CD4-positive, alpha-beta T cell (primary cell): ENCODE results near the gene BANP. TPM values are rescaled to one million over a fixed set of nuclear protein-coding genes. Genes with fewer than 3 reads are reported as not detected.
"Not testable (repeated sequence)": the region's sequence is repeated elsewhere in the genome, so short reads cannot be mapped to it uniquely, and the experiment has no call there.

Experiments
- ATAC-seq: fragments of 200-7000 bp; cut with Tn5 transposase; one replicate; pipeline ENCODE4 v1.10.0; 2022; ENCODE audit warnings: mild to moderate bottlenecking; ENCODE audit not compliant: poor library complexity
- CTCF ChIA-PET: fragments of 350-600 bp; sonication (Branson Sonifier 250); formaldehyde crosslinking; loops from one replicate; lab custom pipeline; 2021; ENCODE audit warnings: antibody characterized with exemption, inconsistent platforms; lab: Charles Lee
- POLR2A ChIA-PET: fragments of 350-600 bp; sonication (Branson Sonifier 250); formaldehyde crosslinking; loops from one replicate; lab custom pipeline; 2021; ENCODE audit warnings: antibody characterized with exemption, inconsistent platforms; lab: Charles Lee
- DNase-seq, 14 experiments: peaks; one replicate each; pipeline ENCODE4 v3.0.0-alpha.2; 2013 to 2020; ENCODE audit warnings: mixed read lengths in 2 of 14
- H3K27ac ChIP-seq, 2 donors: one replicate each; pipeline versions ENCODE4 v1.5.1 to v1.7.0; 2013; ENCODE audit warnings: low read length in 2 of 2, low read depth in 1 of 2, mild to moderate bottlenecking in 1 of 2
- H3K27me3 ChIP-seq, 2 experiments: 1 replicate in 1 of 2; 2 replicates in 1 of 2; pipeline versions ENCODE4 v1.6.1 to v1.7.0; 2013; ENCODE audit warnings: low read length in 2 of 2, control low read depth in 1 of 2, mild to moderate bottlenecking in 1 of 2, moderate library complexity in 1 of 2; ENCODE audit not compliant: insufficient read depth in 2 of 2, control insufficient read depth in 1 of 2
- H3K36me3 ChIP-seq: one replicate; pipeline ENCODE4 v1.6.1; 2013; ENCODE audit warnings: low read length, control low read depth; ENCODE audit not compliant: insufficient read depth
- H3K4me1 ChIP-seq: one replicate; pipeline ENCODE4 v1.6.1; 2013; ENCODE audit warnings: low read length, control low read depth; ENCODE audit not compliant: insufficient read depth
- H3K4me3 ChIP-seq: one replicate; pipeline ENCODE4 v1.5.1; 2013; ENCODE audit warnings: mild to moderate bottlenecking, low read length, moderate library complexity
- H3K9me3 ChIP-seq, 2 experiments: 1 replicate in 1 of 2; 2 replicates in 1 of 2; pipeline versions ENCODE4 v1.6.1 to v1.7.0; 2013; ENCODE audit warnings: low read length in 2 of 2, mild to moderate bottlenecking in 2 of 2, control low read depth in 1 of 2, moderate library complexity in 1 of 2; ENCODE audit not compliant: control insufficient read depth in 1 of 2, insufficient read depth in 1 of 2
- H3K27ac Mint-ChIP-seq: one replicate; pipeline ENCODE4 v1.8.0; 2020; ENCODE audit warnings: mixed read lengths
- H3K27me3 Mint-ChIP-seq: one replicate; pipeline ENCODE4 v1.8.0; 2021; ENCODE audit warnings: mixed read lengths
- H3K36me3 Mint-ChIP-seq: one replicate; pipeline ENCODE4 v1.8.0; 2021; ENCODE audit warnings: low read depth, mixed read lengths
- H3K4me1 Mint-ChIP-seq: one replicate; pipeline ENCODE4 v1.8.0; 2021; ENCODE audit warnings: low read depth, mixed read lengths
- H3K4me3 Mint-ChIP-seq: one replicate; pipeline ENCODE4 v1.8.0; 2020; ENCODE audit warnings: mild to moderate bottlenecking, mixed read lengths
- H3K9me3 Mint-ChIP-seq: one replicate; pipeline ENCODE4 v1.8.0; 2020; ENCODE audit warnings: mixed read lengths
- intact Hi-C, 2 experiments: fragments of 100-400 bp; cut with DNase I in 1 of 2; cut with micrococcal nuclease in 1 of 2; formaldehyde crosslinking; loops; one replicate each; pipeline versions ENCODE4 v1.15.1 to v1.9.0; 2023 to 2025; cut with DNase I, micrococcal nuclease
- total RNA-seq, 174 experiments: library from RNA in 2 of 174; stranded (reverse) in 2 of 174; gene quantifications; one replicate each; pipeline ENCODE4 v1.2.3 and lab custom pipeline; 2021 to 2026
- TF ChIP-seq, protein P1 (sequence below): fragments of 200-600 bp; IDR thresholded peaks from one replicate; pipeline ENCODE4 v1.8.0; 2022; ENCODE audit warnings: antibody characterized with exemption, mild to moderate bottlenecking

BANP gene
- total RNA-seq, 2 experiments from 2014 or later, result 57.5 to 58.6 TPM

DNA sequence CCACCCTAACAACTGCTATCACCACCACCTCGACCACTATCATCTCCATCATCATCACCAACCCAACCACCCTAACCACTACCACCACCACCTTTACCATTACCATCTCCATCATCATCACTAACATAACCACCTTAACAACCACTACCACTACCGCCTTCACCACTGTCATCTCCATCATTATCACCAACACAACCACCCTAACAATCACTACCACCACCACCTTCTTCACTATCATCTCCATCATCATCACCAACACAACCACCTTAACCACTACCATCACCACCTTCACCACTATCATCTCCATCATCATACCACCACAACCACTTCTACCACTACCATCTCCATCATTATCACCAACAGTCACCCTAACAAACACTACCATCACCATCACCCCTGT is 101.4 kb downstream of the BANP start:
- DNase-seq (no peak), ATAC-seq (no peak)
- Mint-ChIP-seq H3K9me3 (no peaks in the 10 kb centered on the region), H3K4me3 (no peak overlapping the region), H3K36me3 (peaks cover 44% of the 10 kb centered on the region), H3K4me1 (no peaks in the 10 kb centered on the region), H3K27me3 (no peaks in the 10 kb centered on the region), H3K27ac (no peak overlapping the region)
- Histone ChIP-seq H3K4me3 (no peak overlapping the region), H3K4me1 (no peaks in the 10 kb centered on the region), H3K27me3 (no peaks in the 10 kb centered on the region), H3K36me3 (peaks cover 38% of the 10 kb centered on the region), H3K9me3 (peaks cover 0 to 5% of the 10 kb centered on the region in 2 experiments), H3K27ac (no peak overlapping the region)
- intact Hi-C loops, result no loop called here
- CTCF ChIA-PET, result no interaction called here
- TF ChIP-seq, protein P1, sequence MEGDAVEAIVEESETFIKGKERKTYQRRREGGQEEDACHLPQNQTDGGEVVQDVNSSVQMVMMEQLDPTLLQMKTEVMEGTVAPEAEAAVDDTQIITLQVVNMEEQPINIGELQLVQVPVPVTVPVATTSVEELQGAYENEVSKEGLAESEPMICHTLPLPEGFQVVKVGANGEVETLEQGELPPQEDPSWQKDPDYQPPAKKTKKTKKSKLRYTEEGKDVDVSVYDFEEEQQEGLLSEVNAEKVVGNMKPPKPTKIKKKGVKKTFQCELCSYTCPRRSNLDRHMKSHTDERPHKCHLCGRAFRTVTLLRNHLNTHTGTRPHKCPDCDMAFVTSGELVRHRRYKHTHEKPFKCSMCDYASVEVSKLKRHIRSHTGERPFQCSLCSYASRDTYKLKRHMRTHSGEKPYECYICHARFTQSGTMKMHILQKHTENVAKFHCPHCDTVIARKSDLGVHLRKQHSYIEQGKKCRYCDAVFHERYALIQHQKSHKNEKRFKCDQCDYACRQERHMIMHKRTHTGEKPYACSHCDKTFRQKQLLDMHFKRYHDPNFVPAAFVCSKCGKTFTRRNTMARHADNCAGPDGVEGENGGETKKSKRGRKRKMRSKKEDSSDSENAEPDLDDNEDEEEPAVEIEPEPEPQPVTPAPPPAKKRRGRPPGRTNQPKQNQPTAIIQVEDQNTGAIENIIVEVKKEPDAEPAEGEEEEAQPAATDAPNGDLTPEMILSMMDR, result no peak
- POLR2A ChIA-PET, result no interaction called here

DNA sequence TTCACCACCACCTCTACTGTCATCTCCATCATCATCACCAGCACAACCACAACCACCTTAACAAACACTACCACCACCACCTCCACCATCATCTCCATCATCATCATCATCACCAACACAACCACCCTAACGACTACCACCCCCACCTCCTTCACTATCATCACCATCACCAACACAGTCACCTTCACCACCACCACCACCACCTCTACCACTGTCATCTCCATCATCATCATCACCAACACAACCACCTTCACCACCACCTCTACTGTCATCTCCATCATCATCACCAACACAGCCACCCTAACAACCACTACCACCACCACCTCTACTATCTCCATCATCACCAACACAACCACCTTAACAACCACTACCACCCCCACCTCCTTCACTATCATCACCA is 102.2 kb downstream of the BANP start:
- H3K4me1 Mint-ChIP-seq, CTCF ChIA-PET, ATAC-seq, H3K4me3 ChIP-seq, H3K27ac ChIP-seq, H3K4me3 Mint-ChIP-seq, H3K27ac Mint-ChIP-seq, H3K27me3 ChIP-seq, DNase-seq, H3K9me3 ChIP-seq, H3K9me3 Mint-ChIP-seq, intact Hi-C loops, H3K27me3 Mint-ChIP-seq, H3K4me1 ChIP-seq, POLR2A ChIA-PET: not testable (repeated sequence)
- peaks cover 42% of the 10 kb centered on the region for H3K36me3 Mint-ChIP-seq
- H3K36me3 ChIP-seq, result peaks cover 42% of the 10 kb centered on the region

DNA sequence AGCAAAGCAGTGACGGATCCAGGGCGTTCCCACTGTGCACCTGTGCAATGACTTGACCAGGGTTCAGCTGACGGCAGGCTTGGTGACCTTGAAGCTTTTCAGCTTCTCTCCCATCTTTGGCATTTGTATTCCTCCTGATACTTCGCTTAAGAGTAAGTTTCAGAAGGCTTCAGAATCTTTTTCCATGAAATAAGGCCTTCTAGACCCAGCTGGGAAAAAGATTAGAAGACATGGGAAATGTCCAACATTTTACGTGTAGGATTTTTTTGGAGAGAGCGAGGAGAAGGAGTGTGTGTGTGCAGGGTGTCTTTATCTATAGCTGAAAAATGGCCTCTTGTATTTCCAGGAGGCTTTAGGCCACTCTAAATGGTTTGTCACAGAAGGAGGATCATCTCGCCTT is 104.1 kb downstream of the BANP start:
- no peak overlapping the region for H3K4me3 ChIP-seq
- H3K4me1 ChIP-seq, result no peaks in the 10 kb centered on the region
- DNase-seq (no peak), ATAC-seq (no peak)
- no peaks in the 10 kb centered on the region for H3K9me3 Mint-ChIP-seq
- no peaks in the 10 kb centered on the region for H3K27me3 ChIP-seq
- TF ChIP-seq, protein P1, result no peak
- ChIA-PET POLR2A (no interaction called here), CTCF (no interaction called here)
- no peaks in the 10 kb centered on the region for H3K27me3 Mint-ChIP-seq
- no peak overlapping the region for H3K4me3 Mint-ChIP-seq
- peaks cover 0 to 5% of the 10 kb centered on the region in 2 experiments for H3K9me3 ChIP-seq
- H3K4me1 Mint-ChIP-seq, result no peaks in the 10 kb centered on the region
- intact Hi-C loops, result no loop called here
- no peak overlapping the region for H3K27ac Mint-ChIP-seq
- peaks cover 39% of the 10 kb centered on the region for H3K36me3 Mint-ChIP-seq
- H3K36me3 ChIP-seq, result peaks cover 49% of the 10 kb centered on the region
- H3K27ac ChIP-seq, result no peak overlapping the region

DNA sequence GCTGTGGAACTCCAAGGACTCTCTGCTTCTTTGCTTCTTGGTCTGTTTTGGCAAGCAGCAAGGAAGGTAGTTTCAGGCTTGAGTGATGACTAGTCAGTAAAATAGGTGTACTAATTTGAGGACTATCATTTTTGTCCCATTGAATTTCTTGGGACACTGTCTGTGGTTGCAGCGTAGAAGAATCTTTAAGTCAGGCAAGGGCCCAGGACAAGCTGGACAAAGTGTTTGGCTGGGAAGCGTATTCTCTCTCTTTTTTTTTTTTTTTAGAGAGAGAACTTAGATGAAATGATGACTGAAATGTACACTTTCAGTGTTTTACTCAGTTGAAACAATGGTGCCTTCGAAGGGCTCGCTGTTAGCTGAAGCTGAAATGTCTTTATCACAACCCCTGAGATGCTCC is 105.0 kb downstream of the BANP start:
- H3K4me1 Mint-ChIP-seq, result no peaks in the 10 kb centered on the region
- Histone ChIP-seq H3K9me3 (peaks cover 0 to under 1% of the 10 kb centered on the region in 2 experiments), H3K4me3 (no peak overlapping the region), H3K36me3 (peaks cover 51% of the 10 kb centered on the region), H3K27me3 (no peaks in the 10 kb centered on the region), H3K27ac (no peak overlapping the region), H3K4me1 (no peaks in the 10 kb centered on the region)
- H3K27ac Mint-ChIP-seq, result no peak overlapping the region
- no peak for DNase-seq
- H3K27me3 Mint-ChIP-seq, result no peaks in the 10 kb centered on the region
- ATAC-seq, result no peak
- ChIA-PET POLR2A (no interaction called here), CTCF (no interaction called here)
- H3K36me3 Mint-ChIP-seq, result peaks cover 37% of the 10 kb centered on the region
- TF ChIP-seq, protein P1, result no peak
- no peak overlapping the region for H3K4me3 Mint-ChIP-seq
- H3K9me3 Mint-ChIP-seq, result no peaks in the 10 kb centered on the region
- intact Hi-C loops, result no loop called here
